Head of caudate nucleus (tissue), 42 donors: ENCODE results near the gene FCRLA.

Experiments
- DNase-seq, 42 donors: peaks; one replicate each; pipeline versions ENCODE4 v3.0.0 to v3.0.0-alpha.2; 2020 to 2021; ENCODE audit warnings: mixed read lengths in 7 of 42
- intact Hi-C: fragments of 100-400 bp; cut with DNase I; formaldehyde crosslinking; loops from one replicate; pipeline ENCODE4 v1.15.0; 2022

FCRLA gene

GRCh38 chr1:161728376-161729226 is 21.6 kb downstream of the FCRLA start:
- no peak for DNase-seq
- intact Hi-C loops: no loop called here

GRCh38 chr1:161730050-161730564 is 23.1 kb downstream of the FCRLA start:
- intact Hi-C loops: no loop called here
- DNase-seq: no peak

DNA sequence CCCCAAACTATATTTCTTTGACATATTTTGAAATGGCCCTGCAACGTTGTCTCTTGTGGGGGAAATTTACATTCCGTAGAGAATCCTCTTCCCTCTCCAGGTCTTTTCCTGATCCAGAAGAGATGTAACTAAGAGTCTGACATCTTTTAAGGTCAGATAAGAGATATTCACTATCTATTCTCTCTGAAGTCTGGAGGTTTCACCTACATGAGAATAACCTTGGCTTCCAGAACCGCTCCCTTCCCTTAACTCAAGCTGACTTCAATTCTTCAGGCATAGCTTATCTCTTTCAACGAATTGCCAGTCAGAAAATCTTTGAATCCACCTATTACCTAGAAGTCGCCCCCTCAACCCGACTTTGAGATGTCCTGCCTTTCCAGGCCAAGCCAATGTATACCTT is 24.2 kb downstream of the FCRLA start:
- DNase-seq: no peak
- intact Hi-C loops: no loop called here

- no peak for DNase-seq
- intact Hi-C loops: no loop called here
Observed at GRCh38 chr1:161731981-161732718, 25.1 kb downstream of the FCRLA start.

- intact Hi-C loops: no loop called here
Observed at GRCh38 chr1:161733526-161733925, 26.5 kb downstream of the FCRLA start.

GRCh38 chr1:161735837-161736236 is 28.8 kb downstream of the FCRLA start:
- intact Hi-C loops: no loop called here

More at GRCh38 chr1:161733526-161733925, 26.5 kb downstream of the FCRLA start:
- no peak for DNase-seq

GRCh38 chr1:161736335-161736969 is 29.4 kb downstream of the FCRLA start:
- DNase-seq: no peak
- intact Hi-C loops: no loop called here

More at GRCh38 chr1:161735837-161736236, 28.8 kb downstream of the FCRLA start:
- DNase-seq: no peak

- no peak for DNase-seq
- intact Hi-C loops: no loop called here
Observed at GRCh38 chr1:161737625-161738024, 30.6 kb downstream of the FCRLA start.

DNA sequence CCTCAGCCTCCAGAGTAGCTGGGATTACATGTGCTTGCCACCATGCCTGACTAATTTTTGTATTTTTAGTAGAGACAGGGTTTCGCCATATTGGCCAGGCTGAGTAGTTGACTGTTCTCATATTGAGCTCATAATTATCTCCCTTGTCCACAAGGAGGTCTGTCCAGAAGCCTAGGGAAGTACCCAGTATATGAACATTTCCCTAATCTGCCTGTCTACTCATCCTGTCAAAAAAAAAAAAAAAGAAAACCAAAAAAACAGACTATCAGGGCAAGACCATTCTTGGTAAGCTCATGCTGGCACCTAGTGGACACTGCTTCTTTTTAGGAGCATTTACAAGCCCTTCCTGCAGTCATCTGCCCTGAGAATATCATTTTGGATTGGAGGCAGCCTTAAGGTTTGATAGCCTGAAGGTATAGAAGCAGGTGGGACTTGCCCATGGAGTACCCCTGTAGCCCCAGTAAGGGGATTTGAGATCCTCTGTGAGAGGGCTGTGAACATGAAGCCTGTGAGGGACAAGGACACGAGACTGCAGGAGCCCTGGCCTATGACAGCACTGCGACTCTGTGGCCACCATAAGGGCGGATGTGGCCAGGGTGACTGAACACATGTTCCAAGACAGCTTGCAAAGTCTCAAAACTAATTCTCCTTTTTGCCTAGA is 31.7 kb downstream of the FCRLA start:
- intact Hi-C loops: no loop called here
- peak in 29 of 42 donors; percentile 11 to 57 (median 32) for DNase-seq

DNA sequence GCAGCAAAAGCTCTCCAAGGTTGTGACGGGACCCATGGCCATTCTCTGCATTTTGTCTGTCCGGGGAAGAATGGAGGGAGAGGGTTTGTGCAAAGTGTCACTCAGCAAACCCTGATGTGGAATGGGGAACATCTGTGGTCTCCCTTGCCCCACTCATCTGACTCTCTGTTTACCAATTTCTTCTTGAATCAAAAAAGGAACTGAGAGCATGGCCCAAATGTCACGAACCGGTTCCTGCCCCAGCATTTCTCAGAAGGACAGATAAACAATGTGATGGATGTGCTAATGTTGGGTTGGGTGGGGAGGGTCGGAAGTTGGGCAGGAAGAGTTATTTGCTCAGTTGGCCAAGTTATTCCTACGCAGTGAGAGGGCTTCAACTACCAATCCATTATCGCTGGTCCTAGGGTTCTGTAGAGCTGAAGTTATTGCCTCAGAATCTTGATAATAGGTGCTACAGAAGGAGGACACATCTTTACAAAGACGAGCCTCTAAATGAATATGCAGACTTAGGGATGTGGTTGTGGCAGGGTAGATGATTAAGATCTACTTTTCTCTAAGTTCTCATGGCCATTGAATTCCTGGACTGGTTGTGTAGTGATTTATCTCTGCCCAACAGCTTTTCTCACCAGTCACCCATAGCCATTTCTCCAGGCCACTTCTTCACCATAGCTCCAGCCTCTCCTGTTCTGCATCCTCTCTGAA is 33.0 kb downstream of the FCRLA start:
- intact Hi-C loops: loop anchor here (5.0 to 10.0 kb wide), 2 partner anchors 93 to 255 kb away; no protein-coding TSS in a partner anchor
- peak in 23 of 42 donors; percentile 8 to 51 (median 20) for DNase-seq

- no peak for DNase-seq
- intact Hi-C loops: loop anchor here (5.0 to 10.0 kb wide), 2 partner anchors 94 to 256 kb away; no protein-coding TSS in a partner anchor
Observed at GRCh38 chr1:161740921-161741320, 33.9 kb downstream of the FCRLA start.

GRCh38 chr1:161743231-161743630 is 36.2 kb downstream of the FCRLA start:
- DNase-seq: no peak
- intact Hi-C loops: loop anchor here (5.0 to 10.0 kb wide), 2 partner anchors 96 to 258 kb away; no protein-coding TSS in a partner anchor

GRCh38 chr1:161747801-161748200 is 40.8 kb downstream of the FCRLA start:
- intact Hi-C loops: loop anchor here (10.0 kb wide), 1 partner anchor 263 kb away; no protein-coding TSS in a partner anchor
- DNase-seq: no peak

DNA sequence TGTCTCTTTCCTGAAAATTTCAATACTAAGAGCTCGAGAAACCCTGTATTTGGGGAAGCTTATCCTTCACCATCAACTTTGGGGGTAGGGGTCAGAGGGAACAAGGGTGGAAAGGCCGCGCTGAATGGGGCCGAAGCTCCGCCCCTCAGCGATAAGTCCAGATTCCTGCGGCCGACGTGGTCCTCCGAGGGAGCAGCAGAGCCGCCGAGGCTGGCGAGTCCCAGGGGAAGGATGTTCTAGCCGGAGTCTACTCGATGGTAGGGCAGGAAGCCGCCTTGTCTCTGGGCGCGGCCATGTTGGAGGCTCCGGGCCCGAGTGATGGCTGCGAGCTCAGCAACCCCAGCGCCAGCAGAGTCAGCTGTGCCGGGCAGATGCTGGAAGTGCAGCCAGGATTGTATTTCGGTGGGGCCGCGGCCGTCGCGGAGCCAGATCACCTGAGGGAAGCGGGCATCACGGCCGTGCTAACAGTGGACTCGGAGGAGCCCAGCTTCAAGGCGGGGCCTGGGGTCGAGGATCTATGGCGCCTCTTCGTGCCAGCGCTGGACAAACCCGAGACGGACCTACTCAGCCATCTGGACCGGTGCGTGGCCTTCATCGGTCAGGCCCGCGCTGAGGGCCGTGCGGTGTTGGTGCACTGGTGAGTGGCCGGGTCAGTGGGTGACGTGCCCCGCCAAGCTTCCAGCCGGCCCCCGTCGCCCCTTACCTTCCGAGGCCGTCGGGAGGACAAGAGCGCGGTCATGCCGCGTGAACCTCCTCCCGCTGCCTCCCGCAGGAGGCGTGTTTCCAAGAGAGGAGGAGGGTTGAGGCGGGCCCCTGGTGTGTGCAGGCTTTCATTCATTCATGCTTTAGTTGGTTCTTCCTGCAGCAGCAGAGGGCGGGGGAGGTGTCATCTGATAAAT is 42.7 kb downstream of the FCRLA start, which contains the start of gene DUSP12:
DUSP12 (plus strand) TSS at position 278 of the 899 bp plus-strand sequence; CDS start at position 294, 16 bp downstream.
- intact Hi-C loops: loop anchor here (10.0 kb wide), 1 partner anchor 265 kb away; no protein-coding TSS in a partner anchor
- DNase-seq: peak; percentile 86 to 98 (median 95)

- DNase-seq: no peak
- intact Hi-C loops: no loop called here
Observed at GRCh38 chr1:161763522-161764098, 56.6 kb downstream of the FCRLA start.
